SK-N-SH (cell line): Measurements from ENCODE around the gene HOMER1. TPM values are rescaled to one million over a fixed set of nuclear protein-coding genes. Genes with fewer than 3 reads are reported as not detected.

Source experiments
- CTCF ChIA-PET: fragments of 300-600, 350-600 bp; formaldehyde crosslinking; extraction: SDS; loops from one replicate; lab custom pipeline; 2021; lab: Yijun Ruan, JAX
- POLR2A ChIA-PET: fragments of 350-600 bp; sonication (Branson Sonifier 250); formaldehyde crosslinking; extraction: SDS; loops from one replicate; lab custom pipeline; 2020; ENCODE audit warnings: antibody characterized with exemption, inconsistent platforms; lab: Yijun Ruan, JAX
- DNase-seq: peaks from one replicate; pipeline ENCODE4 v3.0.0; 2012
- H2AFZ ChIP-seq: fragments of 200-600 bp; sonication (generic); 2 replicates; pipeline ENCODE4 v1.8.1; 2016; ENCODE audit warnings: antibody characterized with exemption, mild to moderate bottlenecking, low read depth
- H3F3A ChIP-seq: fragments of 200-600 bp; sonication (generic); replicated peaks from 2 replicates; pipeline ENCODE3; 2016; ENCODE audit warnings: antibody characterized with exemption, mild to moderate bottlenecking; ENCODE audit not compliant: insufficient read depth
- H3K27ac ChIP-seq, 2 experiments: fragments of 200-500 bp in 1 of 2; fragments of 200-600 bp in 1 of 2; sonication (Bioruptor generic) in 1 of 2; sonication (generic), shearing (Covaris generic) in 1 of 2; 2 replicates each; pipeline versions ENCODE4 v1.5.1 to v1.6.1; 2014 to 2016; ENCODE audit warnings: low read depth in 2 of 2, inconsistent platforms in 1 of 2, low read length in 1 of 2, mild to moderate bottlenecking in 1 of 2, mixed read lengths in 1 of 2
- H3K27me3 ChIP-seq: fragments of 200-600 bp; sonication (generic), shearing (Covaris generic); 2 replicates; pipeline ENCODE4 v1.6.1; 2016; ENCODE audit warnings: mixed run types; ENCODE audit not compliant: insufficient read depth
- H3K36me3 ChIP-seq, 2 experiments: fragments of 200-500 bp in 1 of 2; fragments of 200-600 bp in 1 of 2; sonication (Bioruptor generic) in 1 of 2; sonication (generic) in 1 of 2; replicated peaks in 1 of 2; 2 replicates each; pipeline versions ENCODE3 to v1.5.1; 2014 to 2016; ENCODE audit warnings: low read length in 1 of 2, mild to moderate bottlenecking in 1 of 2; ENCODE audit not compliant: insufficient read depth in 2 of 2, control insufficient read depth in 1 of 2
- H3K4me1 ChIP-seq, 2 experiments: fragments of 200-500 bp in 1 of 2; fragments of 200-600 bp in 1 of 2; sonication (Bioruptor generic) in 1 of 2; sonication (generic), shearing (Covaris generic) in 1 of 2; 2 replicates each; pipeline versions ENCODE4 v1.5.1 to v1.6.1; 2014 to 2016; ENCODE audit warnings: low read depth in 1 of 2, low read length in 1 of 2, mixed run types in 1 of 2; ENCODE audit not compliant: insufficient read depth in 2 of 2, control insufficient read depth in 1 of 2
- H3K4me2 ChIP-seq: fragments of 200-600 bp; sonication (generic), shearing (Covaris generic); 2 replicates; pipeline ENCODE4 v1.6.1; 2017; ENCODE audit warnings: mixed run types
- H3K4me3 ChIP-seq, 2 experiments: fragments of 200-500 bp in 1 of 2; fragments of 200-600 bp in 1 of 2; sonication (Bioruptor generic) in 1 of 2; sonication (generic), shearing (Covaris generic) in 1 of 2; 2 replicates each; pipeline versions ENCODE4 v1.5.1 to v1.8.1; 2014 to 2016; ENCODE audit warnings: low read depth in 2 of 2, inconsistent platforms in 1 of 2, low read length in 1 of 2, mild to moderate bottlenecking in 1 of 2, mixed read lengths in 1 of 2, moderate library complexity in 1 of 2
- H3K79me2 ChIP-seq: fragments of 200-600 bp; sonication (generic); 2 replicates; pipeline ENCODE4 v1.8.1; 2017; ENCODE audit warnings: mild to moderate bottlenecking; ENCODE audit not compliant: insufficient read depth
- H3K9ac ChIP-seq: fragments of 200-600 bp; sonication (generic); 2 replicates; pipeline ENCODE4 v1.6.1; 2017; ENCODE audit warnings: mixed run types
- H3K9me2 ChIP-seq: fragments of 200-600 bp; sonication (generic); 2 replicates; pipeline ENCODE4 v1.6.1; 2017; ENCODE audit warnings: mixed run types
- H3K9me3 ChIP-seq: fragments of 200-600 bp; sonication (generic); 2 replicates; pipeline ENCODE4 v1.6.1; 2017; ENCODE audit warnings: mixed run types, mild to moderate bottlenecking, moderate library complexity
- H4K20me1 ChIP-seq: fragments of 200-600 bp; sonication (generic); 2 replicates; pipeline ENCODE4 v1.6.1; 2017; ENCODE audit warnings: mild to moderate bottlenecking, mixed run types; ENCODE audit not compliant: insufficient read depth
- CHD2 ChIP-seq: fragments of 150-350 bp; IDR thresholded peaks from 2 replicates; pipeline ENCODE4 v1.6.1; 2018; ENCODE audit warnings: low read length; ENCODE audit not compliant: partially characterized antibody
- EP300 ChIP-seq, 2 experiments: IDR thresholded peaks; 2 replicates each; pipeline versions ENCODE4 v1.4.0 to v1.6.1; 2012; ENCODE audit warnings: borderline replicate concordance in 1 of 2, low read depth in 1 of 2, low read length in 1 of 2
- EZH2phosphoT487 ChIP-seq: fragments of 200-600 bp; sonication (generic); IDR thresholded peaks from 2 replicates; pipeline ENCODE4 v1.6.1; 2017; ENCODE audit warnings: low read depth, mixed run types, mild to moderate bottlenecking, antibody characterized with exemption, moderate library complexity, borderline replicate concordance
- NFIC ChIP-seq: IDR thresholded peaks from 2 replicates; pipeline ENCODE4 v1.4.0; 2012; ENCODE audit warnings: borderline replicate concordance
- PBX3 ChIP-seq: IDR thresholded peaks from 2 replicates; pipeline ENCODE4; 2012
- RAD21 ChIP-seq: IDR thresholded peaks from 2 replicates; pipeline ENCODE4 v1.6.1; 2012; ENCODE audit warnings: mild to moderate bottlenecking, low read length
- RFX5 ChIP-seq: IDR thresholded peaks from 2 replicates; pipeline ENCODE4 v1.6.1; 2012; ENCODE audit warnings: mild to moderate bottlenecking, improper control_type of control experiment, low read length
- SMC3 ChIP-seq: IDR thresholded peaks from 2 replicates; pipeline ENCODE4 v1.6.1; 2012; ENCODE audit warnings: low read depth, low read length, improper control_type of control experiment
- USF1 ChIP-seq: IDR thresholded peaks from 2 replicates; pipeline ENCODE4 v1.4.0; 2012; ENCODE audit warnings: low read depth, borderline replicate concordance
- YY1 ChIP-seq: IDR thresholded peaks from 2 replicates; pipeline ENCODE4 v1.4.0; 2012; ENCODE audit warnings: low read depth, mild to moderate bottlenecking
- WGBS: methylation state at CpG from one replicate; pipeline ENCODE4 v1.1.6; 2017; ENCODE audit warnings: low lambda C conversion rate; 5-methylcytosine and 5-hydroxymethylcytosine counted together
- polyA plus RNA-seq, 3 experiments: library from polyadenylated mRNA; depleted of rRNA; stranded (reverse); fragments of >200 nt; gene quantifications; 2 replicates each; pipeline ENCODE4 v1.2.3, GENCODE V29; 2012

HOMER1 gene
- polyA plus RNA-seq, 1 of the 3 experiments (the other 2 are of a cell fraction) = 2.2 TPM

GRCh38 chr5:79349881-79350280, 164.1 kb downstream of the HOMER1 start:
- no peak overlapping the region for H3K27ac ChIP-seq
- no peaks in the 10 kb centered on the region for H3K27me3 ChIP-seq
- no peak overlapping the region for H3K9ac ChIP-seq
- no peaks in the 10 kb centered on the region for H3K79me2 ChIP-seq
- 64% methylated on average over 2 of the region's 2 CpGs for WGBS
- H3K4me2 ChIP-seq = no peak overlapping the region
- no peak for DNase-seq
- no peaks in the 10 kb centered on the region for H3F3A ChIP-seq
- POLR2A ChIA-PET = no interaction called here
- H3K9me3 ChIP-seq = no peaks in the 10 kb centered on the region
- H3K4me1 ChIP-seq = no peaks in the 10 kb centered on the region
- no peaks in the 10 kb centered on the region for H3K9me2 ChIP-seq
- TF ChIP-seq SMC3 (no peak), EP300 (IDR thresholded peaks at IDR 0.05; ENCODE audit: borderline replicate concordance in 1 of 2, low read depth in 1 of 2, low read length in 1 of 2) (no peak), USF1 (no peak), EZH2phosphoT487 (no peak), NFIC (no peak)
- CTCF ChIA-PET = no interaction called here
- no peak overlapping the region for H2AFZ ChIP-seq
- H3K4me3 ChIP-seq = no peak overlapping the region
- no peaks in the 10 kb centered on the region for H4K20me1 ChIP-seq
- H3K36me3 ChIP-seq = no peaks in the 10 kb centered on the region

- Histone ChIP-seq H3K36me3 (no peaks in the 10 kb centered on the region), H3K27me3 (no peaks in the 10 kb centered on the region), H2AFZ (no peak overlapping the region), H3K9ac (no peak overlapping the region), H3K4me3 (no peak overlapping the region), H3K27ac (no peak overlapping the region), H3F3A (no peaks in the 10 kb centered on the region), H3K4me1 (no peaks in the 10 kb centered on the region), H3K4me2 (no peak overlapping the region), H3K9me3 (no peaks in the 10 kb centered on the region), H3K79me2 (no peaks in the 10 kb centered on the region), H4K20me1 (no peaks in the 10 kb centered on the region), H3K9me2 (no peaks in the 10 kb centered on the region)
- CTCF ChIA-PET = no interaction called here
- WGBS = 92% methylated on average over 10 of the region's 10 CpGs
- TF ChIP-seq NFIC (no peak), RAD21 (no peak), CHD2 (no peak), RFX5 (no peak), EP300 (IDR thresholded peaks at IDR 0.05; ENCODE audit: borderline replicate concordance in 1 of 2, low read depth in 1 of 2, low read length in 1 of 2) (no peak)
- DNase-seq = no peak
- POLR2A ChIA-PET = no interaction called here
Observed at GRCh38 chr5:79349047-79349446, 164.9 kb downstream of the HOMER1 start.

- no peak overlapping the region for H2AFZ ChIP-seq
- H3K9ac ChIP-seq = no peak overlapping the region
- H3K9me3 ChIP-seq = no peaks in the 10 kb centered on the region
- no peaks in the 10 kb centered on the region for H3K36me3 ChIP-seq
- no peaks in the 10 kb centered on the region for H3K9me2 ChIP-seq
- POLR2A ChIA-PET = no interaction called here
- no peak for DNase-seq
- WGBS = 81% methylated on average over 6 of the region's 6 CpGs
- H3K4me3 ChIP-seq = no peak overlapping the region
- no peaks in the 10 kb centered on the region for H3K27me3 ChIP-seq
- no peak overlapping the region for H3K27ac ChIP-seq
- H3K79me2 ChIP-seq = no peaks in the 10 kb centered on the region
- no peak overlapping the region for H3K4me2 ChIP-seq
- H3F3A ChIP-seq = no peaks in the 10 kb centered on the region
- no peaks in the 10 kb centered on the region for H3K4me1 ChIP-seq
- CTCF ChIA-PET = no interaction called here
- H4K20me1 ChIP-seq = no peaks in the 10 kb centered on the region
- TF ChIP-seq YY1 (no peak), PBX3 (0 out of 2 replicates have a peak, but pooled peaks have one; percentile 11)
Observed at GRCh38 chr5:79346420-79346824, 167.5 kb downstream of the HOMER1 start.
